HepG2 (cell line): ENCODE results near the gene SIK2. TPM values are rescaled to one million over a fixed set of nuclear protein-coding genes. Genes with fewer than 3 reads are reported as not detected.
A peak's percentile ranks its signal among the peaks of the same experiment; 100 is the strongest.

Experiments
- CENPBD1 ChIP-seq: sonication (generic); formaldehyde crosslinking; IDR thresholded peaks from 2 replicates; pipeline ENCODE4 v1.8.0; 2022; ENCODE audit warnings: missing genetic modification reagents, low read depth, mild to moderate bottlenecking, borderline replicate concordance
- HCFC1 ChIP-seq: fragments of 150-350 bp; IDR thresholded peaks from 2 replicates; pipeline ENCODE4 v1.6.1; 2014; ENCODE audit warnings: low read depth, low read length
- KDM5A ChIP-seq: fragments of 200-600 bp; sonication (generic); IDR thresholded peaks from 2 replicates; pipeline ENCODE4 v1.7.0; 2018; ENCODE audit warnings: antibody characterized with exemption, mild to moderate bottlenecking, low read length, borderline replicate concordance
- MEIS1 ChIP-seq: sonication (generic); formaldehyde crosslinking; IDR thresholded peaks from 2 replicates; pipeline ENCODE4 v1.9.0; 2021; ENCODE audit warnings: mild to moderate bottlenecking, missing genetic modification reagents, moderate library complexity, borderline replicate concordance
- NFE2L1 ChIP-seq: sonication (generic); formaldehyde crosslinking; IDR thresholded peaks from 2 replicates; pipeline ENCODE4 v1.4.0; 2020; ENCODE audit warnings: missing genetic modification reagents, mild to moderate bottlenecking, borderline replicate concordance
- RAD21 ChIP-seq: fragments of 450-650 bp; formaldehyde crosslinking; IDR thresholded peaks from 2 replicates; pipeline ENCODE4 v1.5.0; 2020; ENCODE audit warnings: mild to moderate bottlenecking
- SATB2 ChIP-seq: sonication (generic); formaldehyde crosslinking; IDR thresholded peaks from 2 replicates; pipeline ENCODE4 v1.5.0; 2020; ENCODE audit warnings: missing genetic modification reagents
- SOX6 ChIP-seq, 2 experiments: fragments of 450-650 bp in 1 of 2; sonication (generic) in 1 of 2; formaldehyde crosslinking in 1 of 2; IDR thresholded peaks; 2 replicates each; pipeline versions ENCODE4 v1.4.0 to v1.6.1; 2017 to 2020; ENCODE audit warnings: antibody characterized with exemption in 1 of 2, mild to moderate bottlenecking in 1 of 2, missing genetic modification reagents in 1 of 2
- ZBTB21 ChIP-seq: sonication (generic); formaldehyde crosslinking; IDR thresholded peaks from 2 replicates; pipeline ENCODE4 v1.4.0; 2020; ENCODE audit warnings: missing genetic modification reagents
- ZBTB38 ChIP-seq: sonication (generic); formaldehyde crosslinking; IDR thresholded peaks from 2 replicates; pipeline ENCODE4 v1.5.1; 2020; ENCODE audit warnings: mild to moderate bottlenecking, missing genetic modification reagents
- ZBTB39 ChIP-seq: sonication (generic); formaldehyde crosslinking; IDR thresholded peaks from 2 replicates; pipeline ENCODE4 v1.5.0; 2020; ENCODE audit warnings: missing genetic modification reagents
- ZFP36 ChIP-seq: fragments of 150-350 bp; IDR thresholded peaks from 2 replicates; pipeline ENCODE4 v1.6.1; 2018; ENCODE audit warnings: borderline replicate concordance, low read length, low read depth; ENCODE audit not compliant: partially characterized antibody
- ZKSCAN5 ChIP-seq: sonication (generic); formaldehyde crosslinking; IDR thresholded peaks from 2 replicates; pipeline ENCODE4 v1.5.1; 2020; ENCODE audit warnings: mild to moderate bottlenecking, missing genetic modification reagents
- ZNF207 ChIP-seq: fragments of 450-650 bp; IDR thresholded peaks from 2 replicates; pipeline ENCODE4 v1.6.1; 2016; ENCODE audit warnings: antibody characterized with exemption, borderline replicate concordance
- ZNF292 ChIP-seq: sonication (generic); formaldehyde crosslinking; IDR thresholded peaks from 2 replicates; pipeline ENCODE4 v1.8.1; 2022; ENCODE audit warnings: mild to moderate bottlenecking, low read depth, missing genetic modification reagents, borderline replicate concordance
- ZNF3 ChIP-seq: IDR thresholded peaks from 2 replicates; pipeline ENCODE4 v1.7.0; 2017; ENCODE audit warnings: inconsistent platforms
- ZNF33B ChIP-seq: sonication (generic); formaldehyde crosslinking; IDR thresholded peaks from 2 replicates; pipeline ENCODE4 v1.5.1; 2020; ENCODE audit warnings: mild to moderate bottlenecking, missing genetic modification reagents
- ZNF343 ChIP-seq: sonication (generic); formaldehyde crosslinking; IDR thresholded peaks from 2 replicates; pipeline ENCODE4 v1.4.0; 2020; ENCODE audit warnings: mild to moderate bottlenecking, missing genetic modification reagents
- ZNF615 ChIP-seq: sonication (generic); formaldehyde crosslinking; IDR thresholded peaks from 2 replicates; pipeline ENCODE4 v1.5.0; 2020; ENCODE audit warnings: mild to moderate bottlenecking, missing genetic modification reagents, borderline replicate concordance
- ZNF710 ChIP-seq: sonication (generic); formaldehyde crosslinking; IDR thresholded peaks from 2 replicates; pipeline ENCODE4 v1.5.0; 2020; ENCODE audit warnings: mild to moderate bottlenecking, missing genetic modification reagents, borderline replicate concordance
- ZNF800 ChIP-seq: sonication (generic); formaldehyde crosslinking; IDR thresholded peaks from 2 replicates; pipeline ENCODE4 v1.4.0; 2020; ENCODE audit warnings: missing genetic modification reagents
- polyA plus RNA-seq, 8 experiments: library from polyadenylated mRNA; depleted of rRNA in 3 of 8; stranded (reverse) in 7 of 8; unstranded in 1 of 8; fragments of >200 nt; fragmentation: Illumina TruSeq in 4 of 8; extraction: Trizol in 4 of 8; gene quantifications; 2 replicates each; pipeline versions ENCODE4 v1.2.1 to v1.2.3, GENCODE V29; 2011 to 2016; ENCODE audit warnings: low read depth in 4 of 8, missing spikeins in 1 of 8, mixed read lengths in 1 of 8; ENCODE audit not compliant: insufficient read depth in 1 of 8
- total RNA-seq, 5 experiments: library from RNA; depleted of rRNA; stranded (reverse); fragments of >200 nt; fragmentation: Illumina TruSeq; extraction: Trizol; gene quantifications; 2 replicates each; pipeline ENCODE4 v1.2.3, GENCODE V29; 2016; ENCODE audit warnings: low read depth in 1 of 5
- TF ChIP-seq, protein P1 (sequence below): sonication (generic); formaldehyde crosslinking; IDR thresholded peaks from 2 replicates; pipeline ENCODE4 v1.8.0; 2022; ENCODE audit warnings: missing genetic modification reagents, mild to moderate bottlenecking, moderate library complexity, borderline replicate concordance

The SIK2 gene
- total and polyA plus RNA-seq, 2 of the 13 experiments (the other 11 are each of a cell fraction or from before 2014, with no cell fraction given) = 8.1 to 15.4 TPM

GRCh38 chr11:111633248-111633647, 31.0 kb downstream of the SIK2 start (continued):
- no peak for TF ChIP-seq ZFP36
- no peak for TF ChIP-seq HCFC1
- no peak for TF ChIP-seq KDM5A
- no peak for TF ChIP-seq ZNF343
- TF ChIP-seq ZBTB21 (CRISPR knock-in tag) = no peak
- TF ChIP-seq ZNF615 (CRISPR knock-in tag) = no peak
- TF ChIP-seq, protein P1, sequence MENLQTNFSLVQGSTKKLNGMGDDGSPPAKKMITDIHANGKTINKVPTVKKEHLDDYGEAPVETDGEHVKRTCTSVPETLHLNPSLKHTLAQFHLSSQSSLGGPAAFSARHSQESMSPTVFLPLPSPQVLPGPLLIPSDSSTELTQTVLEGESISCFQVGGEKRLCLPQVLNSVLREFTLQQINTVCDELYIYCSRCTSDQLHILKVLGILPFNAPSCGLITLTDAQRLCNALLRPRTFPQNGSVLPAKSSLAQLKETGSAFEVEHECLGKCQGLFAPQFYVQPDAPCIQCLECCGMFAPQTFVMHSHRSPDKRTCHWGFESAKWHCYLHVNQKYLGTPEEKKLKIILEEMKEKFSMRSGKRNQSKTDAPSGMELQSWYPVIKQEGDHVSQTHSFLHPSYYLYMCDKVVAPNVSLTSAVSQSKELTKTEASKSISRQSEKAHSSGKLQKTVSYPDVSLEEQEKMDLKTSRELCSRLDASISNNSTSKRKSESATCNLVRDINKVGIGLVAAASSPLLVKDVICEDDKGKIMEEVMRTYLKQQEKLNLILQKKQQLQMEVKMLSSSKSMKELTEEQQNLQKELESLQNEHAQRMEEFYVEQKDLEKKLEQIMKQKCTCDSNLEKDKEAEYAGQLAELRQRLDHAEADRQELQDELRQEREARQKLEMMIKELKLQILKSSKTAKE = peak; percentile 71; the same call in 1 of the 2 replicates
- TF ChIP-seq ZKSCAN5 (CRISPR knock-in tag) = no peak
- no peak for TF ChIP-seq ZNF292 (CRISPR knock-in tag)
- no peak for TF ChIP-seq ZBTB38 (CRISPR knock-in tag)
- no peak for TF ChIP-seq RAD21 (CRISPR knock-in tag)
- no peak for TF ChIP-seq SATB2
- TF ChIP-seq ZNF33B (CRISPR knock-in tag) = no peak
- TF ChIP-seq ZNF3 (CRISPR knock-in tag) = no peak
- TF ChIP-seq ZNF800 (CRISPR knock-in tag) = no peak
- TF ChIP-seq MEIS1 (CRISPR knock-in tag) = no peak
- no peak for TF ChIP-seq NFE2L1
- TF ChIP-seq ZNF207 = no peak
- TF ChIP-seq ZNF710 (CRISPR knock-in tag) = no peak
- TF ChIP-seq ZBTB39 = no peak
- no peak for TF ChIP-seq SOX6 (IDR thresholded peaks at IDR 0.05)
- peak; percentile 90 for TF ChIP-seq SOX6 (CRISPR knock-in tag; IDR thresholded peaks at IDR 0.05)
- no peak for TF ChIP-seq CENPBD1
